Measurements from ENCODE around the gene ADGRL2. TPM values are rescaled to one million over a fixed set of nuclear protein-coding genes. Genes with fewer than 3 reads are reported as not detected.

ADGRL2 gene
- polyA plus RNA-seq, 1 of the 3 experiments (the other 2 are of a cell fraction): 40.3 TPM

- Histone ChIP-seq H3F3A (replicated peaks; ENCODE audit: insufficient read depth) (peaks cover 7% of the 10 kb centered on the region), H3K4me2 (no peak overlapping the region)
- 88% methylated on average over 3 of the region's 3 CpGs for WGBS (ENCODE audit: low lambda C conversion rate)
Observed at GRCh38 chr1:81915937-81916336, 115.2 kb downstream of the ADGRL2 start.

GRCh38 chr1:81920245-81920740 is 119.6 kb downstream of the ADGRL2 start:
- peaks cover 17% of the 10 kb centered on the region for H3F3A ChIP-seq (replicated peaks; ENCODE audit: insufficient read depth)
- no peak overlapping the region for H2AFZ ChIP-seq (ENCODE audit: low read depth)
- DNase-seq: no peak
- H3K27ac ChIP-seq (ENCODE audit: low read depth in 2 of 2, low read length in 1 of 2): peak overlapping the region in 1 of 2 experiments; percentile 54; a peak in 2 of 4 replicates
- H4K20me1 ChIP-seq (ENCODE audit: insufficient read depth): peaks cover 5% of the 10 kb centered on the region; the same call in 1 of the 2 replicates
- no peaks in the 10 kb centered on the region for H3K27me3 ChIP-seq (ENCODE audit: insufficient read depth)
- no peak overlapping the region for H3K9ac ChIP-seq
- ChIA-PET CTCF (no interaction called here), POLR2A (no interaction called here)
- H3K36me3 ChIP-seq (replicated peaks in 1 of 2; ENCODE audit: control insufficient read depth in 1 of 2, insufficient read depth in 2 of 2, low read length in 1 of 2): peaks cover 0 to 4% of the 10 kb centered on the region in 2 experiments
- H3K4me2 ChIP-seq: peak overlapping the region; percentile 68; the same call in 1 of the 2 replicates
- peaks cover 13 to 15% of the 10 kb centered on the region in 2 experiments for H3K4me1 ChIP-seq (ENCODE audit: control insufficient read depth in 1 of 2, insufficient read depth in 2 of 2, low read depth in 1 of 2, low read length in 1 of 2)
- 63% methylated on average over 5 of the region's 6 CpGs for WGBS (ENCODE audit: low lambda C conversion rate)
- peaks cover 23% of the 10 kb centered on the region for H3K79me2 ChIP-seq (ENCODE audit: insufficient read depth)
- no peaks in the 10 kb centered on the region for H3K9me2 ChIP-seq
- no peak overlapping the region for H3K4me3 ChIP-seq (ENCODE audit: low read depth in 2 of 2, low read length in 1 of 2)
- no peaks in the 10 kb centered on the region for H3K9me3 ChIP-seq
- TF ChIP-seq SMC3 (IDR thresholded peaks at IDR 0.05; ENCODE audit: low read depth, low read length) (no peak), SIN3A (IDR thresholded peaks at IDR 0.05; ENCODE audit: borderline replicate concordance, low read depth, low read length) (peak; percentile 65), ZBTB33 (IDR thresholded peaks at IDR 0.05; ENCODE audit: borderline replicate concordance, low read depth) (no peak), TEAD4 (IDR thresholded peaks at IDR 0.05; ENCODE audit: borderline replicate concordance, insufficient read depth) (no peak), PBX3 (IDR thresholded peaks at IDR 0.05) (peak; percentile 81), NRF1 (IDR thresholded peaks at IDR 0.05; ENCODE audit: low read depth, low read length) (no peak), EP300 (IDR thresholded peaks at IDR 0.05; ENCODE audit: borderline replicate concordance in 1 of 2, low read depth in 1 of 2, low read length in 1 of 2) (no peak), RXRA (IDR thresholded peaks at IDR 0.05; ENCODE audit: borderline replicate concordance, low read depth) (no peak), USF1 (IDR thresholded peaks at IDR 0.05; ENCODE audit: borderline replicate concordance, low read depth) (no peak), ELF1 (IDR thresholded peaks at IDR 0.05) (0 out of 2 replicates have a peak, but pooled peaks have one; percentile 16), MEF2A (IDR thresholded peaks at IDR 0.05; ENCODE audit: borderline replicate concordance, low read depth) (no peak), FOXJ3 (CRISPR knock-in tag; IDR thresholded peaks at IDR 0.05) (no peak), FOXM1 (IDR thresholded peaks at IDR 0.05; ENCODE audit: low read depth) (no peak), CHD2 (IDR thresholded peaks at IDR 0.05; ENCODE audit: low read length, partially characterized antibody) (no peak), NFIC (IDR thresholded peaks at IDR 0.05; ENCODE audit: borderline replicate concordance) (0 out of 2 replicates have a peak, but pooled peaks have one; percentile 27), TAF1 (IDR thresholded peaks at IDR 0.05; ENCODE audit: borderline replicate concordance, low read depth, low read length) (no peak), RCOR1 (IDR thresholded peaks at IDR 0.05; ENCODE audit: low read length) (no peak)
- TF ChIP-seq, protein P1, sequence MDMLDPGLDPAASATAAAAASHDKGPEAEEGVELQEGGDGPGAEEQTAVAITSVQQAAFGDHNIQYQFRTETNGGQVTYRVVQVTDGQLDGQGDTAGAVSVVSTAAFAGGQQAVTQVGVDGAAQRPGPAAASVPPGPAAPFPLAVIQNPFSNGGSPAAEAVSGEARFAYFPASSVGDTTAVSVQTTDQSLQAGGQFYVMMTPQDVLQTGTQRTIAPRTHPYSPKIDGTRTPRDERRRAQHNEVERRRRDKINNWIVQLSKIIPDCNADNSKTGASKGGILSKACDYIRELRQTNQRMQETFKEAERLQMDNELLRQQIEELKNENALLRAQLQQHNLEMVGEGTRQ (IDR thresholded peaks at IDR 0.05; ENCODE audit: borderline replicate concordance, low read depth, low read length): no peak
- TF ChIP-seq, protein P2, sequence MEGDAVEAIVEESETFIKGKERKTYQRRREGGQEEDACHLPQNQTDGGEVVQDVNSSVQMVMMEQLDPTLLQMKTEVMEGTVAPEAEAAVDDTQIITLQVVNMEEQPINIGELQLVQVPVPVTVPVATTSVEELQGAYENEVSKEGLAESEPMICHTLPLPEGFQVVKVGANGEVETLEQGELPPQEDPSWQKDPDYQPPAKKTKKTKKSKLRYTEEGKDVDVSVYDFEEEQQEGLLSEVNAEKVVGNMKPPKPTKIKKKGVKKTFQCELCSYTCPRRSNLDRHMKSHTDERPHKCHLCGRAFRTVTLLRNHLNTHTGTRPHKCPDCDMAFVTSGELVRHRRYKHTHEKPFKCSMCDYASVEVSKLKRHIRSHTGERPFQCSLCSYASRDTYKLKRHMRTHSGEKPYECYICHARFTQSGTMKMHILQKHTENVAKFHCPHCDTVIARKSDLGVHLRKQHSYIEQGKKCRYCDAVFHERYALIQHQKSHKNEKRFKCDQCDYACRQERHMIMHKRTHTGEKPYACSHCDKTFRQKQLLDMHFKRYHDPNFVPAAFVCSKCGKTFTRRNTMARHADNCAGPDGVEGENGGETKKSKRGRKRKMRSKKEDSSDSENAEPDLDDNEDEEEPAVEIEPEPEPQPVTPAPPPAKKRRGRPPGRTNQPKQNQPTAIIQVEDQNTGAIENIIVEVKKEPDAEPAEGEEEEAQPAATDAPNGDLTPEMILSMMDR (IDR thresholded peaks at IDR 0.05): no peak

More at GRCh38 chr1:81915937-81916336, 115.2 kb downstream of the ADGRL2 start:
- DNase-seq: no peak
- 0 out of 2 replicates have a peak, but pooled peaks cover 2% of the 10 kb centered on the region for H4K20me1 ChIP-seq (ENCODE audit: insufficient read depth)
- no peak overlapping the region for H3K27ac ChIP-seq (ENCODE audit: low read depth in 2 of 2, low read length in 1 of 2)
- H3K9me3 ChIP-seq: no peaks in the 10 kb centered on the region
- H2AFZ ChIP-seq (ENCODE audit: low read depth): no peak overlapping the region
- TF ChIP-seq FOXJ3 (CRISPR knock-in tag; IDR thresholded peaks at IDR 0.05): no peak
- TF ChIP-seq NRF1 (IDR thresholded peaks at IDR 0.05; ENCODE audit: low read depth, low read length): no peak
- TF ChIP-seq TAF1 (IDR thresholded peaks at IDR 0.05; ENCODE audit: borderline replicate concordance, low read depth, low read length): no peak
- H3K9me2 ChIP-seq: no peaks in the 10 kb centered on the region
- peaks cover 4% of the 10 kb centered on the region for H3K79me2 ChIP-seq (ENCODE audit: insufficient read depth)
- H3K27me3 ChIP-seq (ENCODE audit: insufficient read depth): no peaks in the 10 kb centered on the region
- CTCF ChIA-PET: no interaction called here
- H3K4me3 ChIP-seq (ENCODE audit: low read depth in 2 of 2, low read length in 1 of 2): no peak overlapping the region
- POLR2A ChIA-PET: no interaction called here
- peaks cover 0 to 4% of the 10 kb centered on the region in 2 experiments for H3K36me3 ChIP-seq (replicated peaks in 1 of 2; ENCODE audit: control insufficient read depth in 1 of 2, insufficient read depth in 2 of 2, low read length in 1 of 2)
- no peak overlapping the region for H3K9ac ChIP-seq
- H3K4me1 ChIP-seq (ENCODE audit: control insufficient read depth in 1 of 2, insufficient read depth in 2 of 2, low read depth in 1 of 2, low read length in 1 of 2): peaks cover 8 to 10% of the 10 kb centered on the region in 2 experiments

Data from SK-N-SH (cell line).